ENCODE measurements around the gene RPRD1B. TPM values are rescaled to one million over a fixed set of nuclear protein-coding genes. Genes with fewer than 3 reads are reported as not detected.

RPRD1B gene
- polyA plus RNA-seq, 6 donors from 2014 or later: 2.8 to 4.4 (median 4.2) TPM; not detected in 1

- no peak overlapping the region for H3K4me3 Mint-ChIP-seq
- ATAC-seq (ENCODE audit: low read depth in 2 of 2): no peak
Measured at GRCh38 chr20:38055848-38056247, 22.3 kb downstream of the RPRD1B start.

GRCh38 chr20:38057351-38057972, 23.9 kb downstream of the RPRD1B start:
- Mint-ChIP-seq H3K27me3 (no peaks in the 10 kb centered on the region), H3K4me3 (no peak overlapping the region), H3K27ac (peak overlapping the region; percentile 2 to 85 (median 52)), H3K36me3 (peaks cover 0 to 24% of the 10 kb centered on the region in 2 donors), H3K4me1 (peaks cover 8 to 16% (median 15%) of the 10 kb centered on the region in 3 donors), H3K9me3 (no peaks in the 10 kb centered on the region)
- peak; percentile 92 to 93 for ATAC-seq (ENCODE audit: low read depth in 2 of 2)
- peak; percentile 70 for DNase-seq

More at GRCh38 chr20:38055848-38056247, 22.3 kb downstream of the RPRD1B start:
- no peak overlapping the region for H3K27ac Mint-ChIP-seq
- no peaks in the 10 kb centered on the region for H3K9me3 Mint-ChIP-seq
- no peak for DNase-seq
- peaks cover 8 to 21% (median 15%) of the 10 kb centered on the region in 3 donors for H3K4me1 Mint-ChIP-seq
- H3K36me3 Mint-ChIP-seq: peaks cover 0 to 28% of the 10 kb centered on the region in 2 donors
- H3K27me3 Mint-ChIP-seq: no peaks in the 10 kb centered on the region

- H3K4me1 Mint-ChIP-seq: peaks cover 8 to 20% (median 15%) of the 10 kb centered on the region in 3 donors
- ATAC-seq (ENCODE audit: low read depth in 2 of 2): no peak
Measured at GRCh38 chr20:38059832-38060231, 26.3 kb downstream of the RPRD1B start.

DNA sequence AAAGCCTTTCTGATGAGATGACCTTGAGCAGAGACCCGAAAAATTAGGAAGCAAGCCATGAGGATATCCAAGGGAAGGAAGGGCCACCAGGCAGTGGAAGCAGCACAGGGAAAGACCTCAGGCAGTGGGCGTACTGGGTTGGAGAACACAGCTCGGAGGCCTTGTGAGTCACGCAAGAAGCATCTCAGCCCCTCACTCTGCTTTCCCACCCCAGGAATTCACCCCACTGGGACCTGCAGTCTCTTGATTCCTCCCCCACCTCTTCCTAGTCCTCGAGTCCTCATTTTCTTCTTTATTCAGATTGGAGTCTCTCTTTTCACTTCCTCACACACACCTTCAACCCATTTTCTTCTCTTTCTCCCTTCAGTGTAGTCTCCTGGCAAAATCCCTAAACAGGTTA, 27.0 kb downstream of the RPRD1B start:
- H3K4me3 Mint-ChIP-seq: no peak overlapping the region
- H3K4me1 Mint-ChIP-seq: peaks cover 10 to 16% (median 12%) of the 10 kb centered on the region in 3 donors
- no peaks in the 10 kb centered on the region for H3K27me3 Mint-ChIP-seq
- peak overlapping the region in 2 of 6 donors; percentile 78 to 87 for H3K27ac Mint-ChIP-seq
- DNase-seq (no peak), ATAC-seq (ENCODE audit: low read depth in 2 of 2) (no peak)
- no peaks in the 10 kb centered on the region for H3K9me3 Mint-ChIP-seq
- H3K36me3 Mint-ChIP-seq: peaks cover 0 to 32% of the 10 kb centered on the region in 2 donors

More at GRCh38 chr20:38059832-38060231, 26.3 kb downstream of the RPRD1B start:
- no peaks in the 10 kb centered on the region for H3K27me3 Mint-ChIP-seq
- no peak overlapping the region for H3K4me3 Mint-ChIP-seq
- no peak overlapping the region for H3K27ac Mint-ChIP-seq
- H3K36me3 Mint-ChIP-seq: peaks cover 0 to 25% of the 10 kb centered on the region in 2 donors
- DNase-seq: no peak
- no peaks in the 10 kb centered on the region for H3K9me3 Mint-ChIP-seq

- peak overlapping the region in 1 of 6 donors; percentile 78 for H3K27ac Mint-ChIP-seq
- H3K9me3 Mint-ChIP-seq: no peaks in the 10 kb centered on the region
- DNase-seq: no peak
Measured at GRCh38 chr20:38061109-38061508, 27.6 kb downstream of the RPRD1B start.

GRCh38 chr20:38062890-38063289, 29.3 kb downstream of the RPRD1B start:
- Mint-ChIP-seq H3K27ac (no peak overlapping the region), H3K36me3 (peaks cover 15 to 53% of the 10 kb centered on the region in 2 donors), H3K27me3 (no peaks in the 10 kb centered on the region), H3K9me3 (no peaks in the 10 kb centered on the region), H3K4me3 (no peak overlapping the region), H3K4me1 (peaks cover 0 to 10% (median 10%) of the 10 kb centered on the region in 3 donors)
- ATAC-seq (ENCODE audit: low read depth in 2 of 2) (no peak), DNase-seq (no peak)

More at GRCh38 chr20:38061109-38061508, 27.6 kb downstream of the RPRD1B start:
- Mint-ChIP-seq H3K27me3 (no peaks in the 10 kb centered on the region), H3K4me3 (no peak overlapping the region), H3K4me1 (peaks cover 7 to 16% (median 14%) of the 10 kb centered on the region in 3 donors), H3K36me3 (peaks cover 5 to 37% of the 10 kb centered on the region in 2 donors)
- no peak for ATAC-seq (ENCODE audit: low read depth in 2 of 2)

- DNase-seq (no peak), ATAC-seq (ENCODE audit: low read depth in 2 of 2) (no peak)
- no peaks in the 10 kb centered on the region for H3K27me3 Mint-ChIP-seq
- no peak overlapping the region for H3K4me3 Mint-ChIP-seq
- H3K4me1 Mint-ChIP-seq: peaks cover 0 to 10% (median 10%) of the 10 kb centered on the region in 3 donors
- peak overlapping the region in 1 of 6 donors; percentile 34 for H3K27ac Mint-ChIP-seq
- no peaks in the 10 kb centered on the region for H3K9me3 Mint-ChIP-seq
- H3K36me3 Mint-ChIP-seq: peaks cover 19 to 53% of the 10 kb centered on the region in 2 donors
Measured at GRCh38 chr20:38063911-38064530, 30.5 kb downstream of the RPRD1B start.

GRCh38 chr20:38065764-38066375, 32.3 kb downstream of the RPRD1B start:
- Mint-ChIP-seq H3K36me3 (peaks cover 38 to 43% of the 10 kb centered on the region in 2 donors), H3K4me3 (no peak overlapping the region), H3K4me1 (peaks cover 0 to 10% (median 6%) of the 10 kb centered on the region in 3 donors), H3K27ac (peak overlapping the region in 3 of 6 donors; percentile 44 to 79 (median 70)), H3K9me3 (no peaks in the 10 kb centered on the region), H3K27me3 (no peaks in the 10 kb centered on the region)
- DNase-seq (no peak), ATAC-seq (ENCODE audit: low read depth in 2 of 2) (no peak)

- Mint-ChIP-seq H3K36me3 (peaks cover 51 to 55% of the 10 kb centered on the region in 2 donors), H3K27me3 (no peaks in the 10 kb centered on the region), H3K27ac (no peak overlapping the region), H3K4me3 (no peak overlapping the region), H3K9me3 (no peaks in the 10 kb centered on the region), H3K4me1 (peaks cover 0 to 10% (median 6%) of the 10 kb centered on the region in 3 donors)
- DNase-seq (no peak), ATAC-seq (ENCODE audit: low read depth in 2 of 2) (no peak)
Measured at GRCh38 chr20:38066969-38067716, 33.6 kb downstream of the RPRD1B start.

DNA sequence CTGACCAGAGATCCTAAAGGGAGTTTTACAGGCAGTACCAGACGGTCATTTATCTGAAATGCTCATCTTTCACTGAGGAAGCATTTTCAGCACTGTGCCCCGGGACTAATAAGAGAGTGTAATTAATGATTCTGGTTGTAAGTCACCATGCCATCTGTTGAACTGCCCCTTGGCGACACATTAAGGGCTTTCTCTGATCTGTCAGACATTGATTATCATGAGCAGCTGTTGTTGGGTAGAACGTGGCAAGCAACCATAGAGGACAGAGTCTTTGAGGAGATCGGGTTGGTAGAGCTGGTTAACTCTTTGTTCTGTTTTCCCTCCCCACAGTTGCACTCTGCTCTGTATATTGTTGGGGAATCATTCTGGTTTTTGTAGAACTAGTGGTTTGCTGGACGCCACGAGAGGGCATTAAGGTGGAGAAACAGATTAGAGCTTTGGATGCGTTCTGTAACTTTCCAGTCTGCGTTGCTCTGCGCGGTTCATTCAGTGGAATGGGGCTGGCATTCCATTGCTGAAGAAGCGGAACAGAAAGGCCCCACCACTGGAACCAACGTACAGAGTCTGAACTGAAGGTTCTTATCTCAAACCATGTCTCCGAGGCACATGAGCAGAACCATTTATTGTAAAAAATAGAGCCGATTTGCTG, 34.3 kb downstream of the RPRD1B start:
- Mint-ChIP-seq H3K36me3 (peaks cover 56 to 60% of the 10 kb centered on the region in 2 donors), H3K4me3 (no peak overlapping the region), H3K9me3 (no peaks in the 10 kb centered on the region), H3K27ac (no peak overlapping the region), H3K27me3 (no peaks in the 10 kb centered on the region), H3K4me1 (peaks cover 0 to 10% (median 6%) of the 10 kb centered on the region in 3 donors)
- DNase-seq: no peak
- ATAC-seq (ENCODE audit: low read depth in 2 of 2): no peak

GRCh38 chr20:38072898-38073297, 39.4 kb downstream of the RPRD1B start:
- ATAC-seq (ENCODE audit: low read depth in 2 of 2): no peak
- no peak for DNase-seq
- peaks cover 32 to 49% of the 10 kb centered on the region in 2 donors for H3K36me3 Mint-ChIP-seq
- no peaks in the 10 kb centered on the region for H3K9me3 Mint-ChIP-seq
- H3K4me1 Mint-ChIP-seq: peaks cover 26 to 47% (median 39%) of the 10 kb centered on the region in 3 donors
- H3K27me3 Mint-ChIP-seq: no peaks in the 10 kb centered on the region
- no peak overlapping the region for H3K4me3 Mint-ChIP-seq
- peak overlapping the region in 1 of 6 donors; percentile 37 for H3K27ac Mint-ChIP-seq

GRCh38 chr20:38073307-38074071, 39.9 kb downstream of the RPRD1B start:
- H3K27me3 Mint-ChIP-seq: no peaks in the 10 kb centered on the region
- peaks cover 26 to 51% (median 44%) of the 10 kb centered on the region in 3 donors for H3K4me1 Mint-ChIP-seq
- H3K27ac Mint-ChIP-seq: peak overlapping the region in 5 of 6 donors; percentile 9 to 76 (median 37)
- H3K9me3 Mint-ChIP-seq: no peaks in the 10 kb centered on the region
- DNase-seq (peak; percentile 31), ATAC-seq (ENCODE audit: low read depth in 2 of 2) (peak; percentile 35 to 37)
- peaks cover 32 to 55% of the 10 kb centered on the region in 2 donors for H3K36me3 Mint-ChIP-seq
- H3K4me3 Mint-ChIP-seq: no peak overlapping the region
